AG04450 (cell line): ENCODE results near the gene NPHP4. TPM values are rescaled to one million over a fixed set of nuclear protein-coding genes. Genes with fewer than 3 reads are reported as not detected.

Experiments used
- CTCF ChIA-PET: fragments of 300-600, 350-600 bp; formaldehyde crosslinking; extraction: SDS; loops from one replicate; lab custom pipeline; 2022; ENCODE audit warnings: antibody characterized with exemption, inconsistent platforms; lab: Charles Lee
- POLR2A ChIA-PET: fragments of 350-600 bp; formaldehyde crosslinking; extraction: SDS; loops from one replicate; lab custom pipeline; 2021; ENCODE audit warnings: antibody characterized with exemption, inconsistent platforms; lab: Yijun Ruan, JAX
- DNase-seq: peaks from one replicate; pipeline ENCODE4 v3.0.0-alpha.2; 2011; ENCODE audit warnings: low read depth, low spot score
- H3K27ac ChIP-seq: one replicate; pipeline ENCODE4 v1.5.1; 2012; ENCODE audit warnings: low read depth, low read length, control low read depth
- H3K27me3 ChIP-seq: one replicate; pipeline ENCODE4 v1.6.0; 2012; ENCODE audit warnings: low read length; ENCODE audit not compliant: control insufficient read depth, insufficient read depth
- H3K4me3 ChIP-seq: 2 replicates; pipeline ENCODE4 v1.5.1; 2011; ENCODE audit warnings: mild to moderate bottlenecking, low read depth, low read length, control low read depth
- H3K9me3 ChIP-seq: 2 replicates; pipeline ENCODE4 v1.5.1; 2012; ENCODE audit warnings: low read length; ENCODE audit not compliant: control insufficient read depth, insufficient read depth
- CTCF ChIP-seq: IDR thresholded peaks from 2 replicates; pipeline ENCODE4 v1.5.1; 2011; ENCODE audit warnings: low read depth, low read length, control low read depth, inconsistent platforms
- polyA plus RNA-seq: library from polyadenylated mRNA; depleted of rRNA; stranded (reverse); fragments of >200 nt; gene quantifications from 2 replicates; pipeline ENCODE4 v1.2.3, GENCODE V29; 2011

NPHP4 gene
- polyA plus RNA-seq, 1 experiment: 1.6 TPM

- no peak overlapping the region for H3K27ac ChIP-seq
- POLR2A ChIA-PET: no interaction called here
- TF ChIP-seq CTCF: no peak
- no peak overlapping the region for H3K4me3 ChIP-seq
- no peaks in the 10 kb centered on the region; the same call in 1 of the 2 replicates for H3K9me3 ChIP-seq
- H3K27me3 ChIP-seq: no peaks in the 10 kb centered on the region
- DNase-seq: no peak
- CTCF ChIA-PET: interaction anchor here (1.0 kb wide), 1 partner anchor 383 kb away, joined by 3 read pairs; no protein-coding TSS in a partner anchor
Observed at GRCh38 chr1:5892329-5892728, 99.9 kb downstream of the NPHP4 start.

- Histone ChIP-seq H3K27me3 (no peaks in the 10 kb centered on the region), H3K9me3 (no peaks in the 10 kb centered on the region; the same call in 1 of the 2 replicates), H3K4me3 (no peak overlapping the region), H3K27ac (no peak overlapping the region)
- ChIA-PET CTCF (interaction anchor here (1.0 kb wide), 1 partner anchor 383 kb away, joined by 3 read pairs; no protein-coding TSS in a partner anchor), POLR2A (no interaction called here)
- DNase-seq: no peak
- no peak for TF ChIP-seq CTCF
Observed at GRCh38 chr1:5891736-5892135, 100.5 kb downstream of the NPHP4 start.

- DNase-seq: no peak
- no peaks in the 10 kb centered on the region; the same call in 1 of the 2 replicates for H3K9me3 ChIP-seq
- ChIA-PET CTCF (no interaction called here), POLR2A (no interaction called here)
- H3K27ac ChIP-seq: no peak overlapping the region
- no peak for TF ChIP-seq CTCF
- H3K27me3 ChIP-seq: no peaks in the 10 kb centered on the region
- no peak overlapping the region for H3K4me3 ChIP-seq
Observed at GRCh38 chr1:5891137-5891536, 101.1 kb downstream of the NPHP4 start.

- CTCF ChIA-PET: interaction anchor here (0.6 kb wide), 1 partner anchor 23 kb away, joined by 5 read pairs; no protein-coding TSS in a partner anchor
- no peak overlapping the region for H3K27ac ChIP-seq
Observed at GRCh38 chr1:5890346-5891106, 101.7 kb downstream of the NPHP4 start.

More at GRCh38 chr1:5890346-5891106, 101.7 kb downstream of the NPHP4 start:
- DNase-seq: no peak
- H3K4me3 ChIP-seq: no peak overlapping the region
- TF ChIP-seq CTCF: no peak
- no peaks in the 10 kb centered on the region for H3K27me3 ChIP-seq
- H3K9me3 ChIP-seq: no peaks in the 10 kb centered on the region; the same call in 1 of the 2 replicates
- POLR2A ChIA-PET: no interaction called here
